Body of pancreas (tissue), 4 donors: ENCODE measurements around the gene RAPGEF1.

Source experiments
- CTCF ChIP-seq, 7 experiments: fragments of 450-650 bp in 4 of 7; fragments of 200-600 bp in 3 of 7; sonication (generic) in 3 of 7; IDR thresholded peaks; one replicate each; pipeline ENCODE4 v1.5.1; 2016 to 2019; ENCODE audit warnings: antibody characterized with exemption in 7 of 7
- POLR2A ChIP-seq, 3 donors: fragments of 450-650 bp; IDR thresholded peaks; one replicate each; pipeline ENCODE4 v1.6.1; 2016; ENCODE audit warnings: antibody characterized with exemption in 3 of 3, mild to moderate bottlenecking in 2 of 3

GRCh38 chr9:131671133-131671520 is 68.7 kb downstream of the RAPGEF1 start:
- TF ChIP-seq CTCF (IDR thresholded peaks at IDR 0.05) (no peak), POLR2A (IDR thresholded peaks at IDR 0.05) (no peak)
